Endothelial cell of umbilical vein (primary cell): ENCODE data around the gene SLC16A6. TPM values are rescaled to one million over a fixed set of nuclear protein-coding genes. Genes with fewer than 3 reads are reported as not detected.

ENCODE experiments used
- BruUV-seq: library from RNA; stranded (reverse); fragments of 400-500 nt; replicated peaks from 2 replicates; lab custom pipeline; 2021; lab: Mats Ljungman, UMichigan
- CTCF ChIA-PET: fragments of 300-600, 350-600 bp; sonication (Branson Sonifier 250); formaldehyde crosslinking; loops from one replicate; lab custom pipeline; 2021; ENCODE audit warnings: antibody characterized with exemption, inconsistent platforms; lab: Charles Lee
- POLR2A ChIA-PET: fragments of 300-600, 350-600 bp; sonication (Branson Sonifier 250); formaldehyde crosslinking; loops from one replicate; lab custom pipeline; 2021; ENCODE audit warnings: antibody characterized with exemption, inconsistent platforms; lab: Charles Lee
- DNase-seq: peaks from one replicate; pipeline ENCODE4 v3.0.0-alpha.2; 2011; ENCODE audit warnings: low read depth, low spot score
- FAIRE-seq: peaks from 2 replicates; lab custom pipeline; 2011; peaks lifted over from hg19 to GRCh38; lab: Jason Lieb, UNC
- H2AFZ ChIP-seq: 2 replicates; pipeline ENCODE4 v1.6.0; 2012; ENCODE audit warnings: low read depth, low read length, control low read depth, inconsistent platforms
- H3K27ac ChIP-seq: 2 replicates; pipeline ENCODE4 v1.5.1; 2011; ENCODE audit warnings: low read depth, mild to moderate bottlenecking, control low read depth, low read length, moderate library complexity; ENCODE audit not compliant: insufficient read depth
- H3K27me3 ChIP-seq, 2 experiments: 2 replicates each; pipeline versions ENCODE4 v1.6.0 to v1.6.1; 2011; ENCODE audit warnings: low read length in 2 of 2, mixed read lengths in 1 of 2; ENCODE audit not compliant: control insufficient read depth in 2 of 2, insufficient read depth in 2 of 2
- H3K36me3 ChIP-seq, 2 experiments: 2 replicates in 1 of 2; 3 replicates in 1 of 2; pipeline ENCODE4 v1.5.1; 2011; ENCODE audit warnings: low read length in 2 of 2, mild to moderate bottlenecking in 1 of 2, moderate library complexity in 1 of 2; ENCODE audit not compliant: control insufficient read depth in 2 of 2, insufficient read depth in 2 of 2; ENCODE audit errors: extremely low read depth in 1 of 2
- H3K4me1 ChIP-seq: 3 replicates; pipeline ENCODE4 v1.5.1; 2011; ENCODE audit warnings: mild to moderate bottlenecking, low read length; ENCODE audit not compliant: control insufficient read depth, insufficient read depth; ENCODE audit errors: extremely low read depth
- H3K4me2 ChIP-seq: 2 replicates; pipeline ENCODE4 v1.6.1; 2011; ENCODE audit warnings: low read length, control low read depth, mixed read lengths; ENCODE audit not compliant: insufficient read depth
- H3K4me3 ChIP-seq, 3 experiments: fragments of 200-600 bp in 1 of 3; sonication (generic), shearing (Covaris generic) in 1 of 3; replicated peaks in 1 of 3; 2 replicates each; pipeline ENCODE4 v1.5.1; 2011 to 2016; ENCODE audit warnings: control low read depth in 3 of 3, low read length in 3 of 3, mild to moderate bottlenecking in 2 of 3, inconsistent platforms in 1 of 3, low read depth in 1 of 3, moderate library complexity in 1 of 3; ENCODE audit not compliant: insufficient read depth in 1 of 3
- H3K79me2 ChIP-seq: 2 replicates; pipeline ENCODE4 v1.6.0; 2012; ENCODE audit warnings: low read length, inconsistent platforms; ENCODE audit not compliant: control insufficient read depth, insufficient read depth
- H3K9ac ChIP-seq: replicated peaks from 2 replicates; pipeline ENCODE3; 2011; ENCODE audit warnings: low read length, control low read depth; ENCODE audit not compliant: insufficient read depth; ENCODE audit errors: extremely low read depth
- H3K9me1 ChIP-seq: replicated peaks from 3 replicates; pipeline ENCODE4 v1.6.0; 2011; ENCODE audit warnings: mild to moderate bottlenecking, low read length; ENCODE audit not compliant: control insufficient read depth, insufficient read depth; ENCODE audit errors: extremely low read depth
- H3K9me3 ChIP-seq: replicated peaks from 2 replicates; pipeline ENCODE4 v1.5.1; 2012; ENCODE audit warnings: low read length, inconsistent platforms; ENCODE audit not compliant: control insufficient read depth, insufficient read depth
- H4K20me1 ChIP-seq: replicated peaks from 2 replicates; pipeline ENCODE3; 2011; ENCODE audit warnings: mild to moderate bottlenecking, low read length; ENCODE audit not compliant: control insufficient read depth, insufficient read depth; ENCODE audit errors: extremely low read depth
- EZH2 ChIP-seq: IDR thresholded peaks from 2 replicates; pipeline ENCODE4 v1.6.1; 2012; ENCODE audit warnings: borderline replicate concordance, low read depth, mild to moderate bottlenecking, moderate library complexity, low read length, inconsistent platforms; ENCODE audit not compliant: severe bottlenecking
- FOS ChIP-seq: IDR thresholded peaks from 2 replicates; pipeline ENCODE4 v1.6.1; 2011; ENCODE audit warnings: mild to moderate bottlenecking, low read length, moderate library complexity, borderline replicate concordance; ENCODE audit not compliant: insufficient read depth
- GATA2 ChIP-seq: IDR thresholded peaks from 2 replicates; pipeline ENCODE4 v1.7.0; 2011; ENCODE audit warnings: low read depth, mild to moderate bottlenecking, moderate library complexity, mixed read lengths, low read length; ENCODE audit not compliant: insufficient read length, insufficient read depth
- JUN ChIP-seq: IDR thresholded peaks from 2 replicates; pipeline ENCODE4 v1.6.1; 2011; ENCODE audit warnings: borderline replicate concordance, low read depth; ENCODE audit not compliant: insufficient read length, insufficient read depth
- MYC ChIP-seq: IDR thresholded peaks from one replicate; pipeline ENCODE4 v1.6.1; 2011; ENCODE audit warnings: mild to moderate bottlenecking, low read depth, low read length
- POLR2A ChIP-seq: IDR thresholded peaks from 2 replicates; pipeline ENCODE4 v1.6.1; 2012; ENCODE audit warnings: low read depth, mild to moderate bottlenecking, control low read depth, low read length
- POLR2AphosphoS5 ChIP-seq: IDR thresholded peaks from 2 replicates; pipeline ENCODE4 v1.6.1; 2012; ENCODE audit warnings: low read depth, mild to moderate bottlenecking, control low read depth, low read length, moderate library complexity; ENCODE audit not compliant: insufficient read depth
- dilution Hi-C: fragments of 300-500 bp; cut with MboI; formaldehyde crosslinking; loops from one replicate; pipeline ENCODE4 v1.15.0; 2019; ENCODE audit warnings: low sequenced_read_pairs; ENCODE audit not compliant: extremely low pct_ligation_motif_present
- intact Hi-C: fragments of 100-400 bp; cut with micrococcal nuclease; formaldehyde crosslinking; loops from one replicate; pipeline ENCODE4 v1.10.0; 2022
- polyA plus RNA-seq, 4 experiments: library from polyadenylated mRNA; depleted of rRNA in 3 of 4; stranded (reverse) in 3 of 4; unstranded in 1 of 4; fragments of >200 nt; gene quantifications; 2 replicates each; pipeline versions ENCODE4 v1.2.1 to v1.2.3, GENCODE V29; 2011 to 2012; ENCODE audit warnings: missing spikeins in 1 of 4
- total RNA-seq: library from RNA; stranded (reverse); gene quantifications from 2 replicates; pipeline ENCODE4 v1.2.3, GENCODE V29; 2021
- TF ChIP-seq, protein P1 (sequence below): IDR thresholded peaks from 2 replicates; pipeline ENCODE4 v1.6.1; 2011; ENCODE audit not compliant: insufficient read depth, insufficient read length
- TF ChIP-seq, protein P2 (sequence below), 2 donors: IDR thresholded peaks; 1 replicate in 1 of 2; 2 replicates in 1 of 2; pipeline ENCODE4 v1.5.1; 2011; ENCODE audit warnings: low read length in 2 of 2, mild to moderate bottlenecking in 2 of 2, moderate library complexity in 2 of 2, control low read depth in 1 of 2, inconsistent platforms in 1 of 2, low read depth in 1 of 2; ENCODE audit not compliant: insufficient read depth in 1 of 2; ENCODE audit errors: extremely low read depth in 1 of 2

Gene SLC16A6
- total and polyA plus RNA-seq, 2 donors (not counting 3 experiments of a cell fraction or from before 2014, with no cell fraction given): 0.65 to 0.91 TPM

DNA sequence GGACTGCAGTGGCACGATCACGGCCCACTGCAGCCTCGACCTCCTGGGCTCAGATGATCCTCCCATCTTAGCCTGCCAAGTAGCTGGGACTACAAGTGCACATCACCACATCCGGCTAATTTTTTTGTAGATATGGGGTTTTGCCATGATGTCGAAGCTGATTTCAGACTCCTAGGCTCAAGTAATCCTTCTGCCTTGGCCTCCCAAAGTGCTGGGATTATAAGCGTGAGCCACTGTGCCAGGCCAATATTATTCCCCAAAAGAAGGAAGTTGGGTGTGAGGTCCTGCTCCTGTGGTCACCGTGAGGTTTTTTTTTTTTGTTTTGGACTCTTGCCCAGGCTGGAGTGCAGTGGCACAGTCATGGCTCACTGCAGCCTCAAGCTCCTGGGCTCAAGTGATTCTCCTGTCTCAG lies 41.6 kb downstream of the SLC16A6 start:
- intact Hi-C loops: loop anchor here (5.0 kb wide), 1 partner anchor 208 kb away; the partner anchor contains the start of gene WIPI1
- no peak overlapping the region for H3K27ac ChIP-seq

More for the DNA sequence above, 41.6 kb downstream of the SLC16A6 start:
- dilution Hi-C loops: no loop called here
- FAIRE-seq (no peak), DNase-seq (no peak)
- Histone ChIP-seq H3K4me3 (no peak overlapping the region), H3K9me1 (no peaks in the 10 kb centered on the region), H3K9me3 (no peaks in the 10 kb centered on the region), H2AFZ (no peak overlapping the region), H3K36me3 (peaks cover 0 to 2% of the 10 kb centered on the region in 2 experiments), H4K20me1 (no peaks in the 10 kb centered on the region), H3K9ac (no peak overlapping the region), H3K4me2 (no peak overlapping the region), H3K79me2 (no peaks in the 10 kb centered on the region), H3K27me3 (no peaks in the 10 kb centered on the region), H3K4me1 (peaks cover 8% of the 10 kb centered on the region)
- POLR2A ChIA-PET: no interaction called here
- BruUV-seq: no TSS peak
- TF ChIP-seq FOS (no peak), EZH2 (no peak), MYC (no peak), JUN (no peak), POLR2A (no peak), GATA2 (no peak), POLR2AphosphoS5 (no peak)
- TF ChIP-seq, protein P1, sequence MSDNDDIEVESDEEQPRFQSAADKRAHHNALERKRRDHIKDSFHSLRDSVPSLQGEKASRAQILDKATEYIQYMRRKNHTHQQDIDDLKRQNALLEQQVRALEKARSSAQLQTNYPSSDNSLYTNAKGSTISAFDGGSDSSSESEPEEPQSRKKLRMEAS: no peak
- TF ChIP-seq, protein P2, sequence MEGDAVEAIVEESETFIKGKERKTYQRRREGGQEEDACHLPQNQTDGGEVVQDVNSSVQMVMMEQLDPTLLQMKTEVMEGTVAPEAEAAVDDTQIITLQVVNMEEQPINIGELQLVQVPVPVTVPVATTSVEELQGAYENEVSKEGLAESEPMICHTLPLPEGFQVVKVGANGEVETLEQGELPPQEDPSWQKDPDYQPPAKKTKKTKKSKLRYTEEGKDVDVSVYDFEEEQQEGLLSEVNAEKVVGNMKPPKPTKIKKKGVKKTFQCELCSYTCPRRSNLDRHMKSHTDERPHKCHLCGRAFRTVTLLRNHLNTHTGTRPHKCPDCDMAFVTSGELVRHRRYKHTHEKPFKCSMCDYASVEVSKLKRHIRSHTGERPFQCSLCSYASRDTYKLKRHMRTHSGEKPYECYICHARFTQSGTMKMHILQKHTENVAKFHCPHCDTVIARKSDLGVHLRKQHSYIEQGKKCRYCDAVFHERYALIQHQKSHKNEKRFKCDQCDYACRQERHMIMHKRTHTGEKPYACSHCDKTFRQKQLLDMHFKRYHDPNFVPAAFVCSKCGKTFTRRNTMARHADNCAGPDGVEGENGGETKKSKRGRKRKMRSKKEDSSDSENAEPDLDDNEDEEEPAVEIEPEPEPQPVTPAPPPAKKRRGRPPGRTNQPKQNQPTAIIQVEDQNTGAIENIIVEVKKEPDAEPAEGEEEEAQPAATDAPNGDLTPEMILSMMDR (IDR thresholded peaks at IDR 0.05; ENCODE audit: extremely low read depth in 1 of 2, insufficient read depth in 1 of 2, low read depth in 1 of 2, low read length in 2 of 2): no peak
- CTCF ChIA-PET: interaction anchor here (1.9 kb wide), 1 partner anchor 78 kb away, joined by 5 read pairs; no protein-coding TSS in a partner anchor
